HK-2 (cell line): ENCODE results near the gene MPG.

Experiments
- DNase-seq: peaks from one replicate; pipeline ENCODE4 v3.0.0-alpha.2; 2018; ENCODE audit not compliant: unreplicated experiment

The MPG gene

GRCh38 chr16:66309-67182 is 11.5 kb upstream of the MPG start:
- DNase-seq, result no peak

GRCh38 chr16:67183-67791 is 10.7 kb upstream of the MPG start:
- no peak for DNase-seq

- no peak for DNase-seq
Measured at GRCh38 chr16:67884-68789, 9.9 kb upstream of the MPG start.

GRCh38 chr16:69181-69580 is 8.8 kb upstream of the MPG start:
- no peak for DNase-seq

GRCh38 chr16:71210-71539 is 6.8 kb upstream of the MPG start:
- DNase-seq, result no peak

GRCh38 chr16:71540-72401 is 6.3 kb upstream of the MPG start:
- peak; percentile 57 for DNase-seq

- DNase-seq, result peak; percentile 45
Measured at GRCh38 chr16:72561-73548, 5.2 kb upstream of the MPG start, which contains the start of gene RHBDF1. Gene RHBDF1, minus strand, starts transcription at chr16:72631. Its CDS starts 7,616 bp downstream, at chr16:65015.

GRCh38 chr16:74051-74746 is 3.8 kb upstream of the MPG start:
- no peak for DNase-seq

- no peak for DNase-seq
Measured at GRCh38 chr16:74747-75334, 3.2 kb upstream of the MPG start.

GRCh38 chr16:75580-76501 is 2.2 kb upstream of the MPG start:
- no peak for DNase-seq

- peak; percentile 67 for DNase-seq
Measured at GRCh38 chr16:76535-77272, 1.3 kb upstream of the MPG start.

GRCh38 chr16:77273-77806 is 685 bp upstream of the MPG start:
- DNase-seq, result peak; percentile 53

- DNase-seq, result no peak
Measured at GRCh38 chr16:78444-79150, 572 bp downstream of the MPG start.

GRCh38 chr16:79151-80054 is 1.4 kb downstream of the MPG start:
- DNase-seq, result no peak

- DNase-seq, result no peak
Measured at GRCh38 chr16:83060-83603, 5.1 kb downstream of the MPG start.
